HG02973 (cell line): Measurements from ENCODE around the gene FBXL12.
"Not testable (repeated sequence)": the region's sequence is repeated elsewhere in the genome, so short reads cannot be mapped to it uniquely, and the experiment has no call there.

ENCODE experiments used
- ATAC-seq: cut with Tn5 transposase; IDR thresholded peaks from one replicate; pipeline ENCODE4 v1.9.1; 2021; ENCODE audit warnings: moderate library complexity; ENCODE audit not compliant: unreplicated experiment

FBXL12 gene

DNA sequence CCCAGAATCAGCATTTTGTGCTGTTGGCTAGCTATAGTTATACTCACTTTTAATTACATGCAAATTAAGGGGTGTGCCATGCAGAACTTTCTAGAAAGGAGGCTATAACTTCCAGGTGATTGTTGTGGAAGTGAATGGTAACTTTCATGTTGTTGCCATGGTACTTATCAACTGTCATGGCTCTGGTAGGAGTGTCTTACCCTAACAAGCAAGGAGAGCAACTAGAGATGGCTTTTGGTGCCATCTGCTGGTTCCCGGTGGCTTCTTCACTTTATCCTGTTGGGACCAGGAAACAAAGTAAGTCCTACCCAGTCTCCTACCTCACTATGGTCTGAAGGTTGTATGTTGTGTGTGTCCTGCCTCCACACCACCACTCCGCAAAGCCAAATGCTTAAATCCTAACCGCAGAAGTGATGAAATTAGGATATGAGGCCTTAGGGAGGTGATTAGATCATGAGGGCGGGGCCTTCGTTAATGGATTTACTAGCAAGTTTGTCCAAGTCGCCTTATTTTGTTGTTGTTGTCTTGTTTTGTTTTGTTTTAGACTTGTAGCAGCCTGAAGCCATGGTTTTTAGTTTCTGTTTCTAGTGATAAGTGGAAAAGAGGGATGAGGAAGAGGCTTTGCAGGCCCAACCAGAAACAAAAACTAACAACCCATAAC lies 22.6 kb downstream of the FBXL12 start:
- peak; percentile 34 for ATAC-seq

- ATAC-seq, result peak; percentile 12
Observed at GRCh38 chr19:9793071-9793591, 25.7 kb downstream of the FBXL12 start.

DNA sequence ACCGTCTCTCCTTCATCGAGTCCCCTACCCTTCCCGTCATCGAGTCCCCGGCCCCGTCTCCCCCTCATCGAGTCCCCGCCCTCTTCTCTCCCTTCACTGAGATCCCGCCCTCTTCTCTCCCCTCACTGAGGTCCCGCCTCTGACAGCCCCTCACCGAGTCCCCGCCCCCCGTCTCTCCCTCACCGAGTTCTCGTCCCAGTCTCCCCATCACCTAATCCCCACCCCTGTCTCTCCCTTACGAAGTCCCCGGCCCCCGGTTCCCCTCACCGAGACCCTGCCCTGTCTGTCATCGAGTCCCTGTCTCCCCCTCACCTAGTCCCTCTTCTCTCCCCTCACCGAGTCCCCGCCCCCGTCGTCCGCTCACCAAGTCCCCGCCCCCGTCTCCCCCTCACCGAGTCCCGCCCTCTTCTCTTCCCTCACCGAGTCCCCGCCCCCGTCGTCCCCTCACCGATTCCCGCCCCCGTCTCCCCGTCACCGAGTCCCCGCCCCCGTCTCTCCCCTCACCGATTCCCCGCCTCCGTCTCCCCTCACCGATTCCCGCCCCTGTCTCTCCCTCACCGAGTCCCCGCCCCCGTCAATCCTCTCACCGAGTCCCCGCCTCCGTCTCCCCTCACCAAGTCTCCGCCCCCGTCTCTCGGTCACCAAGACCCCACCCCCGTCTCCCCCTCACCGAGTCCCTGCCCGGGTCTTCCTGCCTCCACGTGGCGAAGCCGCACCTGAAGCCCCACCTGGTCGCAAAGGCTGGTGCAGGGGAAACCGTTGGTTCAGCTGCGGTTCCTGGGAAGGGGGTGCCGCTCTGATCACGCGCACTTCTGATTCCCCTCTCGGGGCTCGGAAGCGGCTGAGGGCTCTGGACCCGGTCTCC lies 26.4 kb downstream of the FBXL12 start:
- ATAC-seq, result peak; percentile 50

- ATAC-seq, result peak; percentile 25
Observed at GRCh38 chr19:9791552-9792205, 27.2 kb downstream of the FBXL12 start.

DNA sequence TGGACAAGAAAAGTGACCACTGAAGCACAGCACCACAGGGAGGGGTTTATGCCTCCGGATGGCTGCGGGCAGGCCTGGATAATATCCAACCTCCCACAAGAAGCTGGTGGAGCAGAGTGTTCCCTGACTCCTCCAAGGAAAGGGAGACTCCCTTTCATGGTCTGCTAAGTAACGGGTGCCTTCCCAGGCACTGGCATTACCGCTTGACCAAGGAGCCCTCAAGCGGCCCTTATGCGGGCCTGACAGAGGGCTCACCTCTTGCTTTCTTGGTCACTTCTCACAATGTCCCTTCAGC lies 27.9 kb downstream of the FBXL12 start:
- ATAC-seq, result not testable (repeated sequence)

- ATAC-seq, result not testable (repeated sequence)
Observed at GRCh38 chr19:9789579-9789978, 29.3 kb downstream of the FBXL12 start.

DNA sequence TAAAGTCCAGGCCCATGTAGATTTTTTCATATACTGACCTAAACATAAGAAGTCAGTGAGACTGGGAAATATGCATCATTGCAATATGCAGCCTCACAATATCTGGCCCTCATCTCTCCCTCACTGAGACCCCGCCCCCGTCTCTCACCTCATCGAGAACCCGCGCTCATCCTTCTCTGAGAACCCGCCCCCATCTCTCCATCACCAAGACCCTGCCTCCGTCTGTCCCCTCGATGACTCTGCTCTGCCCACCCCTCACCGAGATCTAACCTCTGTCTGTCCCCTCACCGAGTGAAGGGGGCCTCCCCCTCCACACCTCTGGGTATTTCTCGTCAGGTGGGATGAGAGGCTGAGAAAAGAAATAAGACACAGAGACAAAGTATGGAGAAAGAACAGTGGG lies 29.8 kb downstream of the FBXL12 start:
- no peak for ATAC-seq

DNA sequence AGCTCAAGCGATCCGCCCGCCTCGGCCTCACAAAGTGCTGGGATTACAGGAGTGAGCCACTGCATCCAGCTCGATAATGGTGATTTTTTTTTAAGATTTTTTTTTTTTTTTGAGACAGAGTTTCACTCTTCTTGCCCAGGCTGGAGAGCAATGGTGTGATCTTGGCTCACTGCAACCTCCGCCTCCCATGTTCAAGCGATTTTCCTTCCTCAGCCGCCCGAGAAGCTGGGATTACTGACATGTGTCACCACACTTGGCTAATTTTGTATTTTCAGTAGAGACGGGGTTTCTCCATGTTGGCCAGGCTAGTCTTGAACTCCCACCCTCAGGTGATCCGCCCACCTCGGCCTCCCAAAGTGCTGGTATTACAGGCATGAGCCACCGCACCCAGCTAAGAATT lies 30.3 kb downstream of the FBXL12 start:
- not testable (repeated sequence) for ATAC-seq

- no peak for ATAC-seq
Observed at GRCh38 chr19:9786819-9787218, 32.1 kb downstream of the FBXL12 start.

GRCh38 chr19:9786342-9786741 lies 32.5 kb downstream of the FBXL12 start:
- ATAC-seq, result peak; percentile 8

DNA sequence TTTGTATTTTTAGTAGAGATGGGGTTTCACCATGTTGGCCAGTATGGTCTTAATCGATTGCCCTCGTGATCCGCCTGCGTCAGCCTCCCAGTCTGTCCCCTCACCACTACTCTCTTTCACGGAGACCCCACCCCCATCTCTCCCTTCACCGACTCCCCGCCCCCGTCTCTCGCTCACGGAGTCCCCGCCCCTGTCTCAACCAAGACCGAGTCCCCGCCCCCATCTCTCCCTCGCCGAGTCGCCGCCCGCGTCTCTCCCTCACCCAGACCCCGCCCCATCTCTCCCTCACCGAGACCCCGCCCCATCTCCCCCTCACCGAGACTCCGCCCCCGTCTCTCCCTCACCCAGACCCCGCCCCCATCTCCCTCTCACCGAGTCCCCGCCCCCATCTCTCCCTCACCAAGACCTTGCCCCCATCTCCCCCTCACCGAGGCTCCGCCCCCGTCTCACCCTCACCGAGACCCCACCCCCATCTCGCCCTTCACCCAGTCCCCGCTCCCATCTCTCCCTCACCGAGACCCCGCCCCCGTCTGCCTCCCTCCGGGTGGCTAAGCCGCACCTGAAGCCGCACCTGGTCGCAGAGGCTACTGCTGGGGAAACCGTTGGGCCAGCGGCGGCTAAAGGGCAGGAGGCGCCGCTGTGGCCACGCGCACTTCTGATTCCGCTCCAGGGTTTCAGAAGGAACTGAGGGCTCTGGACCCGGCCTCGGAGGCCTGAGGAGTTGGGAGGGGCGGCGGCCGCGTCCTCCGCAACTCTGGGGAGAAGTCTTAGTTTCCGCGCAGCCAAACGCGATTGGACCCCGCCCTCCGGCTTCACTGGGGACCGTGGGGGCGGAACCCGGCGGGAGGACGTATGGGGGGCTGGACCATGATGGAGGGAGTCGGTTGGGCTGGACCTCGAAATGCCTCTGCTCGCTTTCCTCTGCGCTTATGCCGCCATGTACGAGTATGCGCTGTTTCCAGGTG lies 33.2 kb downstream of the FBXL12 start:
- peak; percentile 80 for ATAC-seq

- not testable (repeated sequence) for ATAC-seq
Observed at GRCh38 chr19:9784163-9784496, 34.7 kb downstream of the FBXL12 start.

DNA sequence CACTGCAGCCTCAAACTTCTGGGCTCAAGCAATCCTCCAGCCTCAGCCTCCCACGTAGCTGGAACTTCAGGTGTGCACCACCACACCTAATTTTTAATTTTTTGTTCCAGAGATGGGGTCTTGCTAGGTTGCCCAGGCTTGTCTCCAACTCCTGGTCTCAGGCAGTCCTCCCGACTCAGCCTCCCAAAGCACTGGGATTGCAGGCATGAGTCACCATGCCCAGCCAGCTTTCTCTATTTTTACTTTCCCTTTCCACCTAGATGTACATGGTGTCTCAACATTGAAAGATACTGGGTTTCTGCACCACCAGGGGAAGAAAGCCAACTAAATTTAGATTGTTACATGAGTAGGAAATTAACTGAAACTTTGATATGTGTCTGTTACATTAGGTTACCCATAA lies 36.5 kb downstream of the FBXL12 start:
- ATAC-seq, result no peak

GRCh38 chr19:9768175-9769112 lies 50.4 kb downstream of the FBXL12 start, which contains the start of gene ZNF846:
Gene ZNF846, minus strand, starts transcription at chr19:9768738. Its CDS starts 3,788 bp downstream, at chr19:9764950.
- peak; percentile 96 for ATAC-seq
